H1 (cell line): ENCODE results near the gene CTNNA3. TPM values are rescaled to one million over a fixed set of nuclear protein-coding genes. Genes with fewer than 3 reads are reported as not detected.

Experiments
- BACH1 ChIP-seq: IDR thresholded peaks from 2 replicates; pipeline ENCODE4 v1.6.1; 2012; ENCODE audit warnings: low read length, improper control_type of control experiment
- KDM1A ChIP-seq: fragments of 200-600, 300-600 bp; sonication (generic); IDR thresholded peaks from 2 replicates; pipeline ENCODE4 v1.7.1; 2016; ENCODE audit warnings: mild to moderate bottlenecking, low read length, borderline replicate concordance
- MAFK ChIP-seq: IDR thresholded peaks from 2 replicates; pipeline ENCODE4 v1.6.1; 2012; ENCODE audit warnings: low read depth, mild to moderate bottlenecking, improper control_type of control experiment, low read length
- POLR2A ChIP-seq, 2 experiments: IDR thresholded peaks; 1 replicate in 1 of 2; 2 replicates in 1 of 2; pipeline ENCODE4 v1.6.1; 2011; ENCODE audit warnings: low read depth in 2 of 2, low read length in 2 of 2, mild to moderate bottlenecking in 2 of 2; ENCODE audit errors: control extremely low read depth in 1 of 2
- RNF2 ChIP-seq: fragments of 200-900, 300-1000 bp; sonication (generic); IDR thresholded peaks from 2 replicates; pipeline ENCODE4 v1.7.1; 2016; ENCODE audit warnings: borderline replicate concordance, low read depth, mild to moderate bottlenecking, antibody characterized with exemption, low read length; ENCODE audit not compliant: poor library complexity, severe bottlenecking; ENCODE audit errors: missing control alignments
- SIRT6 ChIP-seq: IDR thresholded peaks from one replicate; pipeline ENCODE4 v1.7.1; 2012; ENCODE audit warnings: low read length, inconsistent platforms
- TEAD4 ChIP-seq: IDR thresholded peaks from 2 replicates; pipeline ENCODE4 v1.6.1; 2012; ENCODE audit warnings: low read depth, low read length, inconsistent platforms, mixed read lengths
- polyA plus RNA-seq, 7 experiments: library from polyadenylated mRNA; depleted of rRNA in 3 of 7; stranded (reverse) in 5 of 7; unstranded in 2 of 7; fragments of >200 nt in 5 of 7; fragments of 200-250 nt in 2 of 7; gene quantifications; 1 replicate in 5 of 7; 2 replicates in 1 of 7; 4 replicates in 1 of 7; pipeline versions ENCODE4 v1.2.1 to v1.2.3, GENCODE V29; 2011 to 2013; ENCODE audit warnings: missing spikeins in 2 of 7, mixed read lengths in 2 of 7
- total RNA-seq: library from RNA; stranded (reverse); fragmentation: NEBNext Ultra II Directional; extraction: Animal tissue kit (Norgen Biotek cat#: 25700); gene quantifications from 2 replicates; pipeline ENCODE4 v1.2.1, GENCODE V29; 2021

CTNNA3 gene
- total and polyA plus RNA-seq, 2 of the 8 experiments (the other 6 are each of a cell fraction or from before 2014, with no cell fraction given): 1.3 to 1.5 TPM

- no peak for TF ChIP-seq KDM1A
- no peak for TF ChIP-seq RNF2
- TF ChIP-seq TEAD4: no peak
- no peak for TF ChIP-seq BACH1
- TF ChIP-seq SIRT6: no peak
- no peak for TF ChIP-seq POLR2A (IDR thresholded peaks at IDR 0.05; ENCODE audit: control extremely low read depth in 1 of 2, low read depth in 2 of 2, low read length in 2 of 2)
- TF ChIP-seq MAFK: no peak
These were observed 861.2 kb downstream of the CTNNA3 start (continued) for GRCh38 chr10:66834802-66835201.
